Raji (cell line): ENCODE measurements around the gene KCNJ11.

Experiments used
- POLR2A ChIP-seq: IDR thresholded peaks from 2 replicates; pipeline ENCODE4 v1.6.1; 2011; ENCODE audit warnings: low read depth, low read length, control low read depth; ENCODE audit not compliant: insufficient read depth

Gene KCNJ11

GRCh38 chr11:17368551-17368950, 19.9 kb downstream of the KCNJ11 start:
- TF ChIP-seq POLR2A = no peak

GRCh38 chr11:17366495-17366894, 22.0 kb downstream of the KCNJ11 start:
- TF ChIP-seq POLR2A = no peak

GRCh38 chr11:17354601-17354991, 33.9 kb downstream of the KCNJ11 start:
- TF ChIP-seq POLR2A = no peak

GRCh38 chr11:17353821-17354600, 34.4 kb downstream of the KCNJ11 start:
- no peak for TF ChIP-seq POLR2A

GRCh38 chr11:17352950-17353820, 35.3 kb downstream of the KCNJ11 start:
- peak; percentile 66 for TF ChIP-seq POLR2A

GRCh38 chr11:17351510-17352176, 36.8 kb downstream of the KCNJ11 start, which contains the start of gene NCR3LG1:
TSS of gene NCR3LG1 (plus strand) at chr11:17351800. CDS start at chr11:17351970, 170 bp downstream.
- TF ChIP-seq POLR2A = peak; percentile 35; the same call in 1 of the 2 replicates

GRCh38 chr11:17351172-17351509, 37.3 kb downstream of the KCNJ11 start:
- no peak for TF ChIP-seq POLR2A

- TF ChIP-seq POLR2A = no peak
Observed at GRCh38 chr11:17350455-17351171, 37.8 kb downstream of the KCNJ11 start.

GRCh38 chr11:17347676-17348075, 40.8 kb downstream of the KCNJ11 start:
- TF ChIP-seq POLR2A = no peak

- TF ChIP-seq POLR2A = no peak
Observed at GRCh38 chr11:17343907-17344306, 44.6 kb downstream of the KCNJ11 start.

- TF ChIP-seq POLR2A = no peak
Observed at GRCh38 chr11:17343257-17343656, 45.2 kb downstream of the KCNJ11 start.
